ENCODE results near the gene CACNG8. TPM values are rescaled to one million over a fixed set of nuclear protein-coding genes. Genes with fewer than 3 reads are reported as not detected.

CACNG8 gene
- total RNA-seq, 1 donor from 2014 or later, result 4.7 TPM

Small RNAs within 50 kb of the gene (small RNA-seq; reads per million reads assigned to genes)
- gene AC012314.20, result not detected

Other genes with a start within 250 kb of the CACNG8 start
- gene NLRP12, start 138.6 kb upstream of the CACNG8 start, total RNA-seq, result 0.16 TPM
- gene MYADM, start 95.1 kb upstream of the CACNG8 start, total RNA-seq, result 3.3 TPM
- 1.7 TPM for gene PRKCG, start 80.7 kb upstream of the CACNG8 start, total RNA-seq
- gene CACNG7, start 53.7 kb upstream of the CACNG8 start, total RNA-seq, result 10.9 TPM
- 0.47 TPM for gene CACNG6, start 28.7 kb downstream of the CACNG8 start, total RNA-seq
- gene VSTM1, start 101.0 kb downstream of the CACNG8 start, total RNA-seq, result not detected
- not detected for gene TARM1, start 118.4 kb downstream of the CACNG8 start, total RNA-seq
- gene OSCAR, start 137.9 kb downstream of the CACNG8 start, total RNA-seq, result 0.47 TPM
- gene NDUFA3, start 139.9 kb downstream of the CACNG8 start, total RNA-seq, result 10.8 TPM
- gene TFPT, start 152.7 kb downstream of the CACNG8 start, total RNA-seq, result 5.8 TPM
- gene PRPF31, start 152.8 kb downstream of the CACNG8 start, total RNA-seq, result 24.0 TPM
- 4.4 TPM for gene CNOT3, start 174.8 kb downstream of the CACNG8 start, total RNA-seq
- 4.2 TPM for gene LENG1, start 196.8 kb downstream of the CACNG8 start, total RNA-seq
- not detected for gene TMC4, start 210.2 kb downstream of the CACNG8 start, total RNA-seq
- 19.2 TPM for gene MBOAT7, start 226.6 kb downstream of the CACNG8 start, total RNA-seq
- 34.2 TPM for gene TSEN34, start 228.4 kb downstream of the CACNG8 start, total RNA-seq
- gene RPS9, start 237.9 kb downstream of the CACNG8 start, total RNA-seq, result 1,641 TPM

Measured in occipital lobe (tissue), 2 donors.